ENCODE data around the gene EVI5L. TPM values are rescaled to one million over a fixed set of nuclear protein-coding genes. Genes with fewer than 3 reads are reported as not detected.
A peak's percentile ranks its signal among the peaks of the same experiment; 100 is the strongest.
"Not testable (repeated sequence)": the region's sequence is repeated elsewhere in the genome, so short reads cannot be mapped to it uniquely, and the experiment has no call there.

EVI5L gene
- total RNA-seq, 8 experiments from 2014 or later, result 7.7 to 25.7 (median 16.7) TPM

- in situ Hi-C loops (cut with MboI; ENCODE audit: low pct_unique_long_range_greater_than_20kb in 2 of 9, low sequenced_read_pairs in 9 of 9, unreplicated experiment in 9 of 9), result loop anchor here in 1 of 9 experiments (25.0 kb wide), 1 partner anchor 206 kb away; the partner anchor contains the start of gene CAMSAP3
- no peak overlapping the region for H3K4me3 ChIP-seq
- ATAC-seq (replicated peaks in 6 of 8), result no peak
- no peak overlapping the region for H3K27ac ChIP-seq
- WGBS, 10 experiments, result 0 to 80% (median 23%) methylated on average over 1 to 3 of the region's 3 CpGs; no CpG with 5 or more reads in 4 of the 10 experiments
- no peaks in the 10 kb centered on the region for H3K4me1 ChIP-seq (replicated peaks in 1 of 2)
Measured at GRCh38 chr19:7793493-7793892, 36.5 kb upstream of the EVI5L start.

DNA sequence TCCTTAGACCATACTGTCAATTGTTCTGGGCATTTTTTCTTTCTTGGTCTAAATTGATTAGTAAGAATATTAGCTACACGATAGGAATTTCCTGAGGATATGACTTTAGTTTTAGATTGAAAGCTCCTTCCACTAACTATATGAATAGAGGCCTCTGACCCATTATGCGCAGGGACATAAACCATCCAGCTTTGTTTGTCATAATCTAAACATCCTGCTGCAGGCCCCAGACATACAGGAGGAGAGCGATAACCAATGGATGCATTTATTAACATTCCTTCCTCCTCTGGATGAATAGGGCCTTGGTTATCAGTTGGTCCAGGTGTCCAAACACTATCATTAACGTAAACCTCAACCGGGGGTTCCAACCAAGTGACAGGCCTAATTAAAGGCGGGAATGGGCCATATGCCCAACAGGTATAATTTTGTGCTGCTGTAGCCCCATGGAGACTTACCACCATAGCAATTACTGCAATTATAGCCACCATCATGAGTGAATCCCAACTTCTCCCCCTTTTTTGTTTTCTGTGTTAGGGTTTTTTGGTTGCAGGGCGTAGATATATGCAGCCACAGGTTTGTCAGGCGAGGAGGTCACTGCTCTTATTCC lies 34.4 kb upstream of the EVI5L start:
- 25 to 90% (median 53%) methylated on average over 2 to 7 of the region's 8 CpGs; no CpG with 5 or more reads in 1 of the 10 experiments for WGBS, 10 experiments
- in situ Hi-C loops (cut with MboI; ENCODE audit: low pct_unique_long_range_greater_than_20kb in 2 of 9, low sequenced_read_pairs in 9 of 9, unreplicated experiment in 9 of 9), result loop anchor here in 1 of 9 experiments (25.0 kb wide), 1 partner anchor 208 kb away; the partner anchor contains the start of gene CAMSAP3
- Histone ChIP-seq H3K4me1 (replicated peaks in 1 of 2) (no peaks in the 10 kb centered on the region), H3K27ac (no peak overlapping the region), H3K4me3 (no peak overlapping the region)
- ATAC-seq (replicated peaks in 6 of 8), result no peak

GRCh38 chr19:7799640-7800355 lies 30.2 kb upstream of the EVI5L start:
- peak; percentile 55 to 88 (median 68) for ATAC-seq (replicated peaks in 6 of 8)
- in situ Hi-C loops (cut with MboI; ENCODE audit: low pct_unique_long_range_greater_than_20kb in 2 of 9, low sequenced_read_pairs in 9 of 9, unreplicated experiment in 9 of 9), result loop anchor here in 3 of 9 experiments (25.0 kb wide), 2 partner anchors 212 to 237 kb away; partner anchors contain the start of gene CAMSAP3 (in 2 of the 3)
- Histone ChIP-seq H3K4me1 (replicated peaks in 1 of 2) (no peaks in the 10 kb centered on the region), H3K4me3 (peak overlapping the region in 2 of 5 donors; percentile 11 to 24), H3K27ac (no peak overlapping the region)
- 0 to 14% (median 3%) methylated on average over 5 to 25 of the region's 34 CpGs; no CpG with 5 or more reads in 1 of the 10 experiments for WGBS, 10 experiments

- H3K27ac ChIP-seq, result no peak overlapping the region
- WGBS, 10 experiments, result 11 to 83% (median 69%) methylated on average over 2 to 15 of the region's 17 CpGs
- ATAC-seq (replicated peaks in 6 of 8), result no peak
- in situ Hi-C loops (cut with MboI; ENCODE audit: low pct_unique_long_range_greater_than_20kb in 2 of 9, low sequenced_read_pairs in 9 of 9, unreplicated experiment in 9 of 9), result loop anchor here in 2 of 9 experiments (25.0 kb wide), 2 partner anchors 214 to 239 kb away; partner anchors contain the start of gene CAMSAP3 (in 1 of the 2)
- H3K4me1 ChIP-seq (replicated peaks in 1 of 2), result no peaks in the 10 kb centered on the region
- no peak overlapping the region for H3K4me3 ChIP-seq
Measured at GRCh38 chr19:7801020-7801570, 28.9 kb upstream of the EVI5L start.

GRCh38 chr19:7806234-7806633 lies 23.8 kb upstream of the EVI5L start:
- 9 to 71% (median 53%) methylated on average over 1 to 3 of the region's 3 CpGs for WGBS, 10 experiments
- in situ Hi-C loops (cut with MboI; ENCODE audit: low pct_unique_long_range_greater_than_20kb in 2 of 9, low sequenced_read_pairs in 9 of 9, unreplicated experiment in 9 of 9), result loop anchor here in 2 of 9 experiments (25.0 kb wide), 2 partner anchors 219 to 244 kb away; partner anchors contain the start of gene CAMSAP3 (in 1 of the 2)
- Histone ChIP-seq H3K27ac (no peak overlapping the region), H3K4me3 (no peak overlapping the region), H3K4me1 (replicated peaks in 1 of 2) (no peaks in the 10 kb centered on the region)
- no peak for ATAC-seq (replicated peaks in 6 of 8)

DNA sequence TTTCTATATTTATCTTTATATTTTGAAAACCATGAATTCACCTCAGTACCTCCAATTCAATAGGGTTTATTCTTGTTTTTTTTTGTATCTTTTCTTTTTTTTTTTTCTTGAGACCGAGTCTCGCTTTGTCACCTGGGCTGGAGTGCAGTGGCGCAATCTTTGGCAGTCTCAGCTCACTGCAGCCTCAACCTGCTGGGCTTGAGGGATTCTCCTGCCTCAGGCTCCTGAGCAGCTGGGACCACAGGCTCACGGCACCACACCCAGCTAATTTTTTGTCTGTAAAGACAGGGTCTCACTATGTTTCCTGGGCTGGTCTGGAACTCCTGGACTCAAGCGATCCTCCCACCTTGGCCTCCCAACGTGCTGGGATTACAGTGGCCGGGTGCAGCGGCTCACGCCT lies 23.1 kb upstream of the EVI5L start:
- 46 to 92% (median 64%) methylated on average over 1 to 6 of the region's 9 CpGs; no CpG with 5 or more reads in 5 of the 10 experiments for WGBS, 10 experiments
- no peak for ATAC-seq (replicated peaks in 6 of 8)
- in situ Hi-C loops (cut with MboI; ENCODE audit: low pct_unique_long_range_greater_than_20kb in 2 of 9, low sequenced_read_pairs in 9 of 9, unreplicated experiment in 9 of 9), result loop anchor here in 2 of 9 experiments (25.0 kb wide), 2 partner anchors 220 to 245 kb away; partner anchors contain the start of gene CAMSAP3 (in 1 of the 2)

DNA sequence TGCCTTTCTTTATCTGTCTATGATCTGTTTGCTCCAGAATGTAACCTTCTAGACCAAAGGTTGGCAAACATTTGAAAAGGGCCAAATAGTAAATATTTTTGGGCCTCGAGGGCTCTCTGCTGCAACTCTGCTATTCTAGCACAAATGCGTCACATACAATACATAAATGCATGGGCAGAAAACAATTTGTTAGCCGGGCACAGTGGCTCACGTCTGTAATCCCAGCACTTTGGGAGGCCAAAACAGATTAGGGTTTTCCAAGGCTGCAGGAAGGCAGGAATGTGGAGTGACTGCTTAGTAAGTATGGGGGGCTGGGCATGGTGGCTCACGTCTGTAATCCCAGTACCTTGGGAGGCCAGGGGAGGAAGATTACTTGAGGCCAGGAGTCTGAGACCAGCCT lies 21.9 kb upstream of the EVI5L start:
- WGBS, 10 experiments, result 40 to 100% (median 70%) methylated on average over 1 to 4 of the region's 5 CpGs; no CpG with 5 or more reads in 4 of the 10 experiments
- no peak overlapping the region for H3K27ac ChIP-seq
- H3K4me1 ChIP-seq (replicated peaks in 1 of 2), result no peaks in the 10 kb centered on the region
- ATAC-seq (replicated peaks in 6 of 8), result no peak
- in situ Hi-C loops (cut with MboI; ENCODE audit: low pct_unique_long_range_greater_than_20kb in 2 of 9, low sequenced_read_pairs in 9 of 9, unreplicated experiment in 9 of 9), result loop anchor here in 2 of 9 experiments (25.0 kb wide), 2 partner anchors 221 to 246 kb away; partner anchors contain the start of gene CAMSAP3 (in 1 of the 2)
- no peak overlapping the region for H3K4me3 ChIP-seq

More for the DNA sequence above, 23.1 kb upstream of the EVI5L start:
- H3K4me3 ChIP-seq, result no peak overlapping the region
- no peaks in the 10 kb centered on the region for H3K4me1 ChIP-seq (replicated peaks in 1 of 2)
- H3K27ac ChIP-seq, result no peak overlapping the region

GRCh38 chr19:7811989-7812388 lies 18.0 kb upstream of the EVI5L start:
- in situ Hi-C loops (cut with MboI; ENCODE audit: low pct_unique_long_range_greater_than_20kb in 2 of 9, low sequenced_read_pairs in 9 of 9, unreplicated experiment in 9 of 9), result loop anchor here in 2 of 9 experiments (25.0 kb wide), 2 partner anchors 225 to 250 kb away; partner anchors contain the start of gene CAMSAP3 (in 1 of the 2)
- 0 to 14% (median 0%) methylated on average over 1 to 2 of the region's 2 CpGs; no CpG with 5 or more reads in 3 of the 10 experiments for WGBS, 10 experiments
- no peak for ATAC-seq (replicated peaks in 6 of 8)
- Histone ChIP-seq H3K27ac (no peak overlapping the region), H3K4me1 (replicated peaks in 1 of 2) (no peaks in the 10 kb centered on the region), H3K4me3 (no peak overlapping the region)

DNA sequence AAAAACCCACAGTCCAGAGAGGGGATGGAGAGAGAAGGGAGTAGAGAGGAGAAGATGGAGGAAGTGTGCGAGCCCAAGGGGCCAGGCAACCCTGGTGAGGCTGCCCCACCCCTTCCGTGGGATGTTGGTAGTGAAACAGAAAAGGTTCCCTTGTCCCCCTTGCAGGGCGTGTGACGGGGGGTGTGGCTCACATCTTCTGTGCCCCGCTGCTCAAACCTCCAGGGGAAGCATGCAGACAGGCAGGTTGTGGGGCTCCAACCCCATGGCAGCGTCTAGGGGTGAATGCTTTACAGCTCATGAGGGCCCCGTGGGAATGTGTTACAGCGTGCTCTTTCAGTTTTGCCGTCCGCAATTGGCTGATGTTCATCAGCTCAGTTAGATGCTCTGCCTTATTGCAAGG lies 14.7 kb upstream of the EVI5L start:
- H3K4me1 ChIP-seq (replicated peaks in 1 of 2), result no peaks in the 10 kb centered on the region
- no peak overlapping the region for H3K27ac ChIP-seq
- WGBS, 10 experiments, result 0 to 67% (median 27%) methylated on average over 1 to 9 of the region's 10 CpGs; no CpG with 5 or more reads in 4 of the 10 experiments
- no peak overlapping the region for H3K4me3 ChIP-seq
- no peak for ATAC-seq (replicated peaks in 6 of 8)
- in situ Hi-C loops (cut with MboI; ENCODE audit: low pct_unique_long_range_greater_than_20kb in 2 of 9, low sequenced_read_pairs in 9 of 9, unreplicated experiment in 9 of 9), result loop anchor here in 2 of 9 experiments (25.0 kb wide), 2 partner anchors 228 to 253 kb away; partner anchors contain the start of gene CAMSAP3 (in 1 of the 2)

- not testable (repeated sequence) for H3K27ac ChIP-seq; H3K4me3 ChIP-seq; ATAC-seq (replicated peaks in 6 of 8); H3K4me1 ChIP-seq (replicated peaks in 1 of 2)
- WGBS, 10 experiments, result 0 to 89% (median 50%) methylated on average over 1 to 3 of the region's 3 CpGs; no CpG with 5 or more reads in 1 of the 10 experiments
- in situ Hi-C loops (cut with MboI; ENCODE audit: low pct_unique_long_range_greater_than_20kb in 2 of 9, low sequenced_read_pairs in 9 of 9, unreplicated experiment in 9 of 9), result loop anchor here in 2 of 9 experiments (25.0 kb wide), 2 partner anchors 229 to 254 kb away; partner anchors contain the start of gene CAMSAP3 (in 1 of the 2)
Measured at GRCh38 chr19:7816040-7816439, 14.0 kb upstream of the EVI5L start.

- WGBS, 10 experiments, result 33 to 100% (median 90%) methylated on average over 1 of the region's 1 CpG; no CpG with 5 or more reads in 5 of the 10 experiments
- no peak for ATAC-seq (replicated peaks in 6 of 8)
- in situ Hi-C loops (cut with MboI; ENCODE audit: low pct_unique_long_range_greater_than_20kb in 2 of 9, low sequenced_read_pairs in 9 of 9, unreplicated experiment in 9 of 9), result loop anchor here in 2 of 9 experiments (25.0 kb wide), 2 partner anchors 230 to 256 kb away; partner anchors contain the start of gene CAMSAP3 (in 1 of the 2)
- Histone ChIP-seq H3K4me1 (replicated peaks in 1 of 2) (no peaks in the 10 kb centered on the region), H3K27ac (no peak overlapping the region), H3K4me3 (no peak overlapping the region)
Measured at GRCh38 chr19:7817801-7818200, 12.2 kb upstream of the EVI5L start.

GRCh38 chr19:7818806-7819205 lies 11.2 kb upstream of the EVI5L start:
- ATAC-seq (replicated peaks in 6 of 8), result no peak
- H3K4me3 ChIP-seq, result no peak overlapping the region
- in situ Hi-C loops (cut with MboI; ENCODE audit: low pct_unique_long_range_greater_than_20kb in 2 of 9, low sequenced_read_pairs in 9 of 9, unreplicated experiment in 9 of 9), result loop anchor here in 2 of 9 experiments (25.0 kb wide), 2 partner anchors 232 to 257 kb away; partner anchors contain the start of gene CAMSAP3 (in 1 of the 2)
- no peak overlapping the region for H3K27ac ChIP-seq
- 13 to 60% (median 39%) methylated on average over 1 to 2 of the region's 2 CpGs; no CpG with 5 or more reads in 4 of the 10 experiments for WGBS, 10 experiments
- H3K4me1 ChIP-seq (replicated peaks in 1 of 2), result no peaks in the 10 kb centered on the region
